ENCODE results near the gene TAF1L. TPM values are rescaled to one million over a fixed set of nuclear protein-coding genes. Genes with fewer than 3 reads are reported as not detected.

Gene TAF1L
- total and polyA plus RNA-seq, 2 donors (not counting 1 experiment from before 2014, with no cell fraction given): not detected

GRCh38 chr9:32590476-32590875 is 45.0 kb downstream of the TAF1L start:
- CTCF ChIA-PET: interaction anchor here (1.4 to 15.2 kb wide), 3 partner anchors 8 to 212 kb away, joined by 3 to 522 read pairs (median 35); no protein-coding TSS in a partner anchor
- DNase-seq: no peak
- H3K9ac ChIP-seq (ENCODE audit: low read length): no peak overlapping the region
- H2AFZ ChIP-seq (ENCODE audit: insufficient read depth, low read depth, low read length, poor library complexity, severe bottlenecking): no peak overlapping the region
- no peaks in the 10 kb centered on the region for H3K4me1 ChIP-seq (ENCODE audit: control insufficient read depth in 2 of 2, insufficient read depth in 2 of 2, low read length in 2 of 2)
- POLR2A ChIA-PET: no interaction called here
- H3K27me3 ChIP-seq (replicated peaks in 1 of 4; ENCODE audit: control extremely low read depth in 1 of 4, control insufficient read depth in 3 of 4, insufficient read depth in 4 of 4, low read length in 3 of 4): no peaks in the 10 kb centered on the region
- H3K4me2 ChIP-seq (replicated peaks; ENCODE audit: low read depth, low read length, poor library complexity, severe bottlenecking): no peak overlapping the region
- intact Hi-C loops (cut with micrococcal nuclease): no loop called here
- H3K36me3 ChIP-seq (replicated peaks in 1 of 2; ENCODE audit: control extremely low read depth in 1 of 2, control insufficient read depth in 1 of 2, extremely low read depth in 1 of 2, insufficient read depth in 2 of 2, low read length in 1 of 2): no peaks in the 10 kb centered on the region
- no peaks in the 10 kb centered on the region for H3K9me3 ChIP-seq (ENCODE audit: control extremely low read depth in 1 of 3, control insufficient read depth in 2 of 3, insufficient read depth in 1 of 3, low read length in 2 of 3)
- TF ChIP-seq CTCF (IDR thresholded peaks at IDR 0.05): no peak
- no peak overlapping the region for H3K27ac Mint-ChIP-seq
- H4K20me1 ChIP-seq (ENCODE audit: control insufficient read depth, insufficient read depth, low read length, poor library complexity, severe bottlenecking): no peaks in the 10 kb centered on the region
- WGBS (ENCODE audit: insufficient coverage): no CpG with 5 or more reads among the region's 2 CpGs
- H3K27ac ChIP-seq (ENCODE audit: low read length in 2 of 2): no peak overlapping the region
- no peaks in the 10 kb centered on the region for H3K9me3 Mint-ChIP-seq (ENCODE audit: insufficient read depth)
- H3K4me1 Mint-ChIP-seq: no peaks in the 10 kb centered on the region
- no peak for ATAC-seq (ENCODE audit: low read depth)
- no peak overlapping the region for H3K4me3 Mint-ChIP-seq
- peaks cover 32% of the 10 kb centered on the region for H3K27me3 Mint-ChIP-seq
- no peak overlapping the region for H3K4me3 ChIP-seq (ENCODE audit: control extremely low read depth in 1 of 5, extremely low read depth in 1 of 5, insufficient read depth in 1 of 5, low read depth in 2 of 5, low read length in 4 of 5)
- H3K79me2 ChIP-seq (ENCODE audit: control insufficient read depth, insufficient read depth, low read length): no peaks in the 10 kb centered on the region

- POLR2A ChIA-PET: no interaction called here
- no peak overlapping the region for H2AFZ ChIP-seq (ENCODE audit: insufficient read depth, low read depth, low read length, poor library complexity, severe bottlenecking)
- no peaks in the 10 kb centered on the region for H3K79me2 ChIP-seq (ENCODE audit: control insufficient read depth, insufficient read depth, low read length)
- Mint-ChIP-seq H3K27ac (no peak overlapping the region), H3K9me3 (ENCODE audit: insufficient read depth) (no peaks in the 10 kb centered on the region), H3K4me3 (no peak overlapping the region), H3K27me3 (peaks cover 38% of the 10 kb centered on the region), H3K4me1 (no peaks in the 10 kb centered on the region)
- H3K9me3 ChIP-seq (ENCODE audit: control extremely low read depth in 1 of 3, control insufficient read depth in 2 of 3, insufficient read depth in 1 of 3, low read length in 2 of 3): no peaks in the 10 kb centered on the region
- no peak overlapping the region for H3K4me3 ChIP-seq (ENCODE audit: control extremely low read depth in 1 of 5, extremely low read depth in 1 of 5, insufficient read depth in 1 of 5, low read depth in 2 of 5, low read length in 4 of 5)
- no peak overlapping the region for H3K27ac ChIP-seq (ENCODE audit: low read length in 2 of 2)
- H3K36me3 ChIP-seq (replicated peaks in 1 of 2; ENCODE audit: control extremely low read depth in 1 of 2, control insufficient read depth in 1 of 2, extremely low read depth in 1 of 2, insufficient read depth in 2 of 2, low read length in 1 of 2): no peaks in the 10 kb centered on the region
- H4K20me1 ChIP-seq (ENCODE audit: control insufficient read depth, insufficient read depth, low read length, poor library complexity, severe bottlenecking): no peaks in the 10 kb centered on the region
- H3K27me3 ChIP-seq (replicated peaks in 1 of 4; ENCODE audit: control extremely low read depth in 1 of 4, control insufficient read depth in 3 of 4, insufficient read depth in 4 of 4, low read length in 3 of 4): no peaks in the 10 kb centered on the region
- TF ChIP-seq CTCF (IDR thresholded peaks at IDR 0.05) (peak; percentile 28), EZH2 (IDR thresholded peaks at IDR 0.05; ENCODE audit: borderline replicate concordance, insufficient read depth, low read depth, low read length, poor library complexity, severe bottlenecking) (no peak)
- no peak overlapping the region for H3K4me2 ChIP-seq (replicated peaks; ENCODE audit: low read depth, low read length, poor library complexity, severe bottlenecking)
- DNase-seq (peak; percentile 38), ATAC-seq (ENCODE audit: low read depth) (no peak)
- no peak overlapping the region for H3K9ac ChIP-seq (ENCODE audit: low read length)
- H3K4me1 ChIP-seq (ENCODE audit: control insufficient read depth in 2 of 2, insufficient read depth in 2 of 2, low read length in 2 of 2): no peaks in the 10 kb centered on the region
- no CpG with 5 or more reads among the region's 6 CpGs for WGBS (ENCODE audit: insufficient coverage)
- CTCF ChIA-PET: interaction anchor here (0.7 to 15.2 kb wide), 9 partner anchors 10 to 380 kb away, joined by 3 to 522 read pairs (median 5); no protein-coding TSS in a partner anchor
- intact Hi-C loops (cut with micrococcal nuclease): loop anchor here (10.0 kb wide), 1 partner anchor 636 kb away; no protein-coding TSS in a partner anchor
These were observed 46.3 kb downstream of the TAF1L start for GRCh38 chr9:32589083-32589723.
